SK-N-SH (cell line): ENCODE results near the gene ISL2. TPM values are rescaled to one million over a fixed set of nuclear protein-coding genes. Genes with fewer than 3 reads are reported as not detected.

ENCODE experiments used
- CTCF ChIA-PET: fragments of 300-600, 350-600 bp; formaldehyde crosslinking; extraction: SDS; loops from one replicate; lab custom pipeline; 2021; lab: Yijun Ruan, JAX
- POLR2A ChIA-PET: fragments of 350-600 bp; sonication (Branson Sonifier 250); formaldehyde crosslinking; extraction: SDS; loops from one replicate; lab custom pipeline; 2020; ENCODE audit warnings: antibody characterized with exemption, inconsistent platforms; lab: Yijun Ruan, JAX
- DNase-seq: peaks from one replicate; pipeline ENCODE4 v3.0.0; 2012
- H2AFZ ChIP-seq: fragments of 200-600 bp; sonication (generic); 2 replicates; pipeline ENCODE4 v1.8.1; 2016; ENCODE audit warnings: antibody characterized with exemption, mild to moderate bottlenecking, low read depth
- H3F3A ChIP-seq: fragments of 200-600 bp; sonication (generic); replicated peaks from 2 replicates; pipeline ENCODE3; 2016; ENCODE audit warnings: antibody characterized with exemption, mild to moderate bottlenecking; ENCODE audit not compliant: insufficient read depth
- H3K27ac ChIP-seq, 2 experiments: fragments of 200-500 bp in 1 of 2; fragments of 200-600 bp in 1 of 2; sonication (Bioruptor generic) in 1 of 2; sonication (generic), shearing (Covaris generic) in 1 of 2; 2 replicates each; pipeline versions ENCODE4 v1.5.1 to v1.6.1; 2014 to 2016; ENCODE audit warnings: low read depth in 2 of 2, inconsistent platforms in 1 of 2, low read length in 1 of 2, mild to moderate bottlenecking in 1 of 2, mixed read lengths in 1 of 2
- H3K27me3 ChIP-seq: fragments of 200-600 bp; sonication (generic), shearing (Covaris generic); 2 replicates; pipeline ENCODE4 v1.6.1; 2016; ENCODE audit warnings: mixed run types; ENCODE audit not compliant: insufficient read depth
- H3K36me3 ChIP-seq, 2 experiments: fragments of 200-500 bp in 1 of 2; fragments of 200-600 bp in 1 of 2; sonication (Bioruptor generic) in 1 of 2; sonication (generic) in 1 of 2; replicated peaks in 1 of 2; 2 replicates each; pipeline versions ENCODE3 to v1.5.1; 2014 to 2016; ENCODE audit warnings: low read length in 1 of 2, mild to moderate bottlenecking in 1 of 2; ENCODE audit not compliant: insufficient read depth in 2 of 2, control insufficient read depth in 1 of 2
- H3K4me1 ChIP-seq, 2 experiments: fragments of 200-500 bp in 1 of 2; fragments of 200-600 bp in 1 of 2; sonication (Bioruptor generic) in 1 of 2; sonication (generic), shearing (Covaris generic) in 1 of 2; 2 replicates each; pipeline versions ENCODE4 v1.5.1 to v1.6.1; 2014 to 2016; ENCODE audit warnings: low read depth in 1 of 2, low read length in 1 of 2, mixed run types in 1 of 2; ENCODE audit not compliant: insufficient read depth in 2 of 2, control insufficient read depth in 1 of 2
- H3K4me2 ChIP-seq: fragments of 200-600 bp; sonication (generic), shearing (Covaris generic); 2 replicates; pipeline ENCODE4 v1.6.1; 2017; ENCODE audit warnings: mixed run types
- H3K4me3 ChIP-seq, 2 experiments: fragments of 200-500 bp in 1 of 2; fragments of 200-600 bp in 1 of 2; sonication (Bioruptor generic) in 1 of 2; sonication (generic), shearing (Covaris generic) in 1 of 2; 2 replicates each; pipeline versions ENCODE4 v1.5.1 to v1.8.1; 2014 to 2016; ENCODE audit warnings: low read depth in 2 of 2, inconsistent platforms in 1 of 2, low read length in 1 of 2, mild to moderate bottlenecking in 1 of 2, mixed read lengths in 1 of 2, moderate library complexity in 1 of 2
- H3K79me2 ChIP-seq: fragments of 200-600 bp; sonication (generic); 2 replicates; pipeline ENCODE4 v1.8.1; 2017; ENCODE audit warnings: mild to moderate bottlenecking; ENCODE audit not compliant: insufficient read depth
- H3K9ac ChIP-seq: fragments of 200-600 bp; sonication (generic); 2 replicates; pipeline ENCODE4 v1.6.1; 2017; ENCODE audit warnings: mixed run types
- H3K9me2 ChIP-seq: fragments of 200-600 bp; sonication (generic); 2 replicates; pipeline ENCODE4 v1.6.1; 2017; ENCODE audit warnings: mixed run types
- H3K9me3 ChIP-seq: fragments of 200-600 bp; sonication (generic); 2 replicates; pipeline ENCODE4 v1.6.1; 2017; ENCODE audit warnings: mixed run types, mild to moderate bottlenecking, moderate library complexity
- H4K20me1 ChIP-seq: fragments of 200-600 bp; sonication (generic); 2 replicates; pipeline ENCODE4 v1.6.1; 2017; ENCODE audit warnings: mild to moderate bottlenecking, mixed run types; ENCODE audit not compliant: insufficient read depth
- CTCF ChIP-seq: fragments of 200-600 bp; sonication (generic); IDR thresholded peaks from 2 replicates; pipeline ENCODE4 v1.6.1; 2017; ENCODE audit warnings: antibody characterized with exemption, mild to moderate bottlenecking, moderate library complexity
- ELF1 ChIP-seq: IDR thresholded peaks from 2 replicates; pipeline ENCODE4 v1.4.0; 2012
- EP300 ChIP-seq, 2 experiments: IDR thresholded peaks; 2 replicates each; pipeline versions ENCODE4 v1.4.0 to v1.6.1; 2012; ENCODE audit warnings: borderline replicate concordance in 1 of 2, low read depth in 1 of 2, low read length in 1 of 2
- GATA2 ChIP-seq: sonication (generic); formaldehyde crosslinking; IDR thresholded peaks from 2 replicates; pipeline ENCODE4 v1.5.0; 2020; ENCODE audit warnings: mild to moderate bottlenecking, missing genetic modification reagents
- JUND ChIP-seq: IDR thresholded peaks from 2 replicates; pipeline ENCODE4 v1.4.0; 2012
- MXI1 ChIP-seq: IDR thresholded peaks from 2 replicates; pipeline ENCODE4 v1.6.1; 2012; ENCODE audit warnings: mild to moderate bottlenecking, low read depth, low read length, improper control_type of control experiment
- NFIC ChIP-seq: IDR thresholded peaks from 2 replicates; pipeline ENCODE4 v1.4.0; 2012; ENCODE audit warnings: borderline replicate concordance
- NRF1 ChIP-seq: IDR thresholded peaks from 2 replicates; pipeline ENCODE4 v1.6.1; 2012; ENCODE audit warnings: low read depth, mild to moderate bottlenecking, low read length
- RFX5 ChIP-seq: IDR thresholded peaks from 2 replicates; pipeline ENCODE4 v1.6.1; 2012; ENCODE audit warnings: mild to moderate bottlenecking, improper control_type of control experiment, low read length
- RXRA ChIP-seq: IDR thresholded peaks from 2 replicates; pipeline ENCODE4 v1.4.0; 2012; ENCODE audit warnings: low read depth, mild to moderate bottlenecking, borderline replicate concordance
- SMC3 ChIP-seq: IDR thresholded peaks from 2 replicates; pipeline ENCODE4 v1.6.1; 2012; ENCODE audit warnings: low read depth, low read length, improper control_type of control experiment
- TAF1 ChIP-seq: IDR thresholded peaks from 2 replicates; pipeline ENCODE4 v1.6.1; 2012; ENCODE audit warnings: low read depth, mild to moderate bottlenecking, low read length, moderate library complexity, borderline replicate concordance
- TCF12 ChIP-seq: IDR thresholded peaks from 2 replicates; pipeline ENCODE4 v1.4.0; 2012
- TEAD4 ChIP-seq: IDR thresholded peaks from 2 replicates; pipeline ENCODE4 v1.4.0; 2012; ENCODE audit warnings: mild to moderate bottlenecking, borderline replicate concordance; ENCODE audit not compliant: insufficient read depth
- USF2 ChIP-seq: fragments of 150-350 bp; IDR thresholded peaks from 2 replicates; pipeline ENCODE4 v1.6.1; 2017; ENCODE audit warnings: antibody characterized with exemption, low read length, low read depth, borderline replicate concordance
- WGBS: methylation state at CpG from one replicate; pipeline ENCODE4 v1.1.6; 2017; ENCODE audit warnings: low lambda C conversion rate; 5-methylcytosine and 5-hydroxymethylcytosine counted together
- polyA plus RNA-seq, 3 experiments: library from polyadenylated mRNA; depleted of rRNA; stranded (reverse); fragments of >200 nt; gene quantifications; 2 replicates each; pipeline ENCODE4 v1.2.3, GENCODE V29; 2012
- TF ChIP-seq, protein P1 (sequence below): IDR thresholded peaks from 2 replicates; pipeline ENCODE4 v1.4.0; 2012; ENCODE audit warnings: low read depth, borderline replicate concordance
- TF ChIP-seq, protein P2 (sequence below): IDR thresholded peaks from 2 replicates; pipeline ENCODE4 v1.6.1; 2012; ENCODE audit warnings: mild to moderate bottlenecking, low read depth, low read length, moderate library complexity
- TF ChIP-seq, protein P3 (sequence below): fragments of 150-350 bp; IDR thresholded peaks from 2 replicates; pipeline ENCODE4 v1.6.1; 2016; ENCODE audit warnings: mild to moderate bottlenecking, low read depth, low read length

The ISL2 gene
- polyA plus RNA-seq, 1 of the 3 experiments (the other 2 are of a cell fraction) = 6.0 TPM

DNA sequence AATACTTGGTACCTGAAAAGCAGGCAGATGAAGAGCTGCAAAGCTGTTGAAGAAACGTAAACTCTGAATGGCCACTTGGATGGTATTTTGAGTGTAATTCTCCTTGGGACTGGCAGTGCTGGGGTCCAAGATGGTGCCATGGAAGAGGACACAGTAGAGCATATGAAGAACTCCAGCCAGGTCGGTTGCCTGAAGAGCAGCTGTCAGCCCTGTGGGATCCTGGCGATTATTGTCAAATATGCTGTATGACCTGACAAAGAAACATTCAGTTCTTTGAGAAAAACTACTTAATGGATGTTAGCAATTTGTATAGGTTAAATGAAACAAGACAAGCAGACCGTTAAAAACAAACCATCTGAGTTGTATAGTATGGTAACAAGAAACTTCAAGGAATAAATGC, 44.8 kb downstream of the ISL2 start (continued):
- TF ChIP-seq, protein P1, sequence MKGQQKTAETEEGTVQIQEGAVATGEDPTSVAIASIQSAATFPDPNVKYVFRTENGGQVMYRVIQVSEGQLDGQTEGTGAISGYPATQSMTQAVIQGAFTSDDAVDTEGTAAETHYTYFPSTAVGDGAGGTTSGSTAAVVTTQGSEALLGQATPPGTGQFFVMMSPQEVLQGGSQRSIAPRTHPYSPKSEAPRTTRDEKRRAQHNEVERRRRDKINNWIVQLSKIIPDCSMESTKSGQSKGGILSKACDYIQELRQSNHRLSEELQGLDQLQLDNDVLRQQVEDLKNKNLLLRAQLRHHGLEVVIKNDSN = no peak
- TF ChIP-seq EP300 (IDR thresholded peaks at IDR 0.05; ENCODE audit: borderline replicate concordance in 1 of 2, low read depth in 1 of 2, low read length in 1 of 2) (no peak), GATA2 (no peak)

DNA sequence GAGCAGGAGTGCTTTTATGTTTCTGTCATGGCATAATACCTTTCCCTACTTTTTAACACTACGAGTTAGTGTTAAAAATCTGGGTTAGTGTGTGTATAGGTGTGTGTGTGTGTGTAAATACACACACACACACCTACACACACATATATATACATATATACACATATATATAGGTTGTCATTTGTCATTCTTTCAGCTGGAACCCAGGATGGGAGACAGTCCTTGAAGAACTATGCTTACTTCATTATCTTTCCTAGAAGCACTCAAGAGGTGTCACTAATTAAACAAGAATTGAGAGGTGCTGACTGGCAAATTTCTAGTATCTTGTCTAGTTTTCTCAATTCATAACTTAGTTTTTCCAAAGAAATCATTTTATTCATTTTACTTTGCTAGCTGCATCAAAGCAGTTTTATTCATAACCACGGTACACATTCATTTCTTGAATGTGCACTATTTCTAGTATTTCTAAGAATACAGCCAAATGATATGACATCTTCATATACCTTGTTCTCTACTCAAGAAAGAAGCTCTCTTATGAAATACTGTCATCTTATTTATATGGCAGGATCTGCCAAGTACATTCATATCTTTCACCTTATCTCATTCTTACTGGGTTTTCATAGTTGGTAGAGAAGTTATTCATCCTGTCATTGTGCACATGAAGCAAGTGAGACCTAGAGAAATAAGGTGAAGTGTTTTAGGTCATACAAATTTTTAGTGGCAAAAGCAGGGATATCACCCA, 46.6 kb downstream of the ISL2 start:
- Histone ChIP-seq H2AFZ (no peak overlapping the region), H3K4me1 (peaks cover 7 to 13% of the 10 kb centered on the region in 2 experiments; a peak in 2 of 4 replicates), H3K4me2 (no peak overlapping the region), H3F3A (no peaks in the 10 kb centered on the region), H3K27me3 (no peaks in the 10 kb centered on the region), H3K4me3 (no peak overlapping the region), H3K9me3 (no peaks in the 10 kb centered on the region), H4K20me1 (no peaks in the 10 kb centered on the region), H3K9ac (no peak overlapping the region), H3K36me3 (no peaks in the 10 kb centered on the region), H3K9me2 (no peaks in the 10 kb centered on the region), H3K27ac (no peak overlapping the region), H3K79me2 (no peaks in the 10 kb centered on the region)
- no peak for TF ChIP-seq MXI1
- no peak for TF ChIP-seq CTCF
- TF ChIP-seq GATA2 = no peak
- no peak for TF ChIP-seq RFX5
- no peak for TF ChIP-seq SMC3
- TF ChIP-seq, protein P2, sequence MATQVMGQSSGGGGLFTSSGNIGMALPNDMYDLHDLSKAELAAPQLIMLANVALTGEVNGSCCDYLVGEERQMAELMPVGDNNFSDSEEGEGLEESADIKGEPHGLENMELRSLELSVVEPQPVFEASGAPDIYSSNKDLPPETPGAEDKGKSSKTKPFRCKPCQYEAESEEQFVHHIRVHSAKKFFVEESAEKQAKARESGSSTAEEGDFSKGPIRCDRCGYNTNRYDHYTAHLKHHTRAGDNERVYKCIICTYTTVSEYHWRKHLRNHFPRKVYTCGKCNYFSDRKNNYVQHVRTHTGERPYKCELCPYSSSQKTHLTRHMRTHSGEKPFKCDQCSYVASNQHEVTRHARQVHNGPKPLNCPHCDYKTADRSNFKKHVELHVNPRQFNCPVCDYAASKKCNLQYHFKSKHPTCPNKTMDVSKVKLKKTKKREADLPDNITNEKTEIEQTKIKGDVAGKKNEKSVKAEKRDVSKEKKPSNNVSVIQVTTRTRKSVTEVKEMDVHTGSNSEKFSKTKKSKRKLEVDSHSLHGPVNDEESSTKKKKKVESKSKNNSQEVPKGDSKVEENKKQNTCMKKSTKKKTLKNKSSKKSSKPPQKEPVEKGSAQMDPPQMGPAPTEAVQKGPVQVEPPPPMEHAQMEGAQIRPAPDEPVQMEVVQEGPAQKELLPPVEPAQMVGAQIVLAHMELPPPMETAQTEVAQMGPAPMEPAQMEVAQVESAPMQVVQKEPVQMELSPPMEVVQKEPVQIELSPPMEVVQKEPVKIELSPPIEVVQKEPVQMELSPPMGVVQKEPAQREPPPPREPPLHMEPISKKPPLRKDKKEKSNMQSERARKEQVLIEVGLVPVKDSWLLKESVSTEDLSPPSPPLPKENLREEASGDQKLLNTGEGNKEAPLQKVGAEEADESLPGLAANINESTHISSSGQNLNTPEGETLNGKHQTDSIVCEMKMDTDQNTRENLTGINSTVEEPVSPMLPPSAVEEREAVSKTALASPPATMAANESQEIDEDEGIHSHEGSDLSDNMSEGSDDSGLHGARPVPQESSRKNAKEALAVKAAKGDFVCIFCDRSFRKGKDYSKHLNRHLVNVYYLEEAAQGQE = no peak
- TF ChIP-seq JUND = no peak
- TF ChIP-seq ELF1 = no peak
- no peak for TF ChIP-seq TEAD4
- TF ChIP-seq RXRA = no peak
- no peak for TF ChIP-seq TAF1
- no peak for TF ChIP-seq NFIC
- TF ChIP-seq USF2 = no peak
- TF ChIP-seq, protein P3, sequence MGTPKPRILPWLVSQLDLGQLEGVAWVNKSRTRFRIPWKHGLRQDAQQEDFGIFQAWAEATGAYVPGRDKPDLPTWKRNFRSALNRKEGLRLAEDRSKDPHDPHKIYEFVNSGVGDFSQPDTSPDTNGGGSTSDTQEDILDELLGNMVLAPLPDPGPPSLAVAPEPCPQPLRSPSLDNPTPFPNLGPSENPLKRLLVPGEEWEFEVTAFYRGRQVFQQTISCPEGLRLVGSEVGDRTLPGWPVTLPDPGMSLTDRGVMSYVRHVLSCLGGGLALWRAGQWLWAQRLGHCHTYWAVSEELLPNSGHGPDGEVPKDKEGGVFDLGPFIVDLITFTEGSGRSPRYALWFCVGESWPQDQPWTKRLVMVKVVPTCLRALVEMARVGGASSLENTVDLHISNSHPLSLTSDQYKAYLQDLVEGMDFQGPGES = no peak
- no peak for TF ChIP-seq NRF1
- no peak for TF ChIP-seq TCF12
- 83% methylated on average over 2 of the region's 2 CpGs for WGBS
- POLR2A ChIA-PET = no interaction called here
- no peak for DNase-seq
- CTCF ChIA-PET = no interaction called here
